Caki2 (cell line): Measurements from ENCODE around the gene MEIS2. TPM values are rescaled to one million over a fixed set of nuclear protein-coding genes. Genes with fewer than 3 reads are reported as not detected.

ENCODE experiments used
- DNase-seq: peaks from one replicate; pipeline ENCODE4 v3.0.0-alpha.2; 2015; ENCODE audit warnings: low read depth
- in situ Hi-C: cut with HindIII; loops from 2 replicates; pipeline ENCODE4 v1.10.0; 2016; ENCODE audit warnings: low sequenced_read_pairs, low pct_unique_long_range_greater_than_20kb, mixed read lengths
- total RNA-seq: library from RNA; depleted of rRNA; stranded (reverse); fragments of >200 nt; shearing (Covaris generic); gene quantifications from 2 replicates; pipeline ENCODE4 v1.2.3, GENCODE V29; 2014; ENCODE audit warnings: low replicate concordance

MEIS2 gene
- total RNA-seq, 1 experiment from 2014 or later, result 22.0 TPM

DNA sequence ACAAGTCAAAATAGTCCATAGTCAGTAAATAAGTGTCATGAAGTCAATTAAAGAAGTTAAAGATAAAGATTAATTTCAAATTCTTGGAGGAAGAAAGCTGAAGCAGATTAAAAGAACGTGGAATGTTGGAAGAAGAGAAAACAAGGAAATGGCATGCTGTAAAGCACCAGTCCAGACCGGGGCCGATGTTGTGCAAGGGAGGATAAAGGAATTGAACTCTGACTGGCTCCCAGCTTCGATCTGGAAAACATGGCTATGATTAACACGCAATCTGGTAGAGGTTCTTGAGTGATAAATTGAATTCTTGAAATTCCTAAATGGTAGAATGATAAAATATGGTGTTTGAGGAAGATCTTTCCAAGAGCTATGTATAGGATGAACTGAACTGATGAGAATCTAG is 194.4 kb downstream of the MEIS2 start:
- no peak for DNase-seq

DNA sequence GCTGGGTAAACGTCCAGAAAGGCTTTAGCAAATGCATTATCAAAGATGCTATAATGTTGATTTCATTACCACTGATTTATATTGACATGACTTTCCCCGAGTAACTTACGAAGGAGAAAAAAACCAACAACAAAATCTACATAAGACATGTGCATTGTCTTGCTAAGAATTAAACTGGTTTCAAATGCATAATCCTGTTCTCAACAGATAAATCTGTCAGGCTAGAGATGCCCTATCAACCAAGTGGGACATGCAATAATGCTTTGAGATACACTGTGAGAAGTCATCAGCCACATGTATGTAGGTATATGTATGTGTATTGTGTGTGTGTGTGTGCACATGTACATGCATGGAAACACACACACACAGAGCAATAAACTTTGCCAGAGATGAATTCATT is 195.6 kb downstream of the MEIS2 start:
- no peak for DNase-seq
- in situ Hi-C loops, result no loop called here

More for the DNA sequence above, 194.4 kb downstream of the MEIS2 start:
- in situ Hi-C loops, result no loop called here

DNA sequence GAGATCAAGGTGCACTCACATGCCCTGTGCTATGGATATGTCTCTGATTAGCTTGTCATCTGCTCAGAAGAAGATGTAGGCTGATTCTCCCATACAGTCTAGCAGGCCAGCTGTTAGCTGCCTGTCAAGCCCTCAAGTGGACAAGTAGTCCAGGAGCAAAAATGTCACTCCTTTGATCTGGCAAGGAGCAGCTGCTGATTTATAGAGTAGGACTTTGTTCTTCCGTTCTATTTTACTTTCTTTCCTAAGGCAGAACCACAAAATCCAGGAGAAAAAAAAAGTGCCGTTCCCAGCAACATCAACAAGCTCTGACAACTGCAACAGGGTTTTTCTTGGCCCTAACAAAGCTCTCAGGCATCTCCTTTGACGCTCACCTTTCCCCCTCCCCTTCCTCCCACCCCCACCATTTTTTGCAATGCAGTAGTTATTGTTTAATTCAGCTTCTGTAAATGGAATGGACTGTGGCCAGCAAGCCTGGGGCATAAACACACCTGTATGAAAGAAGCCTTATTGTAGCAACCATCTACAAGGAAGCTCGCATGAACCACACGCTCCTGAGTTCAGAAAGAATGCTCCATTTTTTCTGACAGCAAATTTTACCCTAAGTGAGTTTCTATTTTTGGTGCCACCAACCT is 196.3 kb downstream of the MEIS2 start:
- DNase-seq, result peak; percentile 44
- in situ Hi-C loops, result no loop called here

DNA sequence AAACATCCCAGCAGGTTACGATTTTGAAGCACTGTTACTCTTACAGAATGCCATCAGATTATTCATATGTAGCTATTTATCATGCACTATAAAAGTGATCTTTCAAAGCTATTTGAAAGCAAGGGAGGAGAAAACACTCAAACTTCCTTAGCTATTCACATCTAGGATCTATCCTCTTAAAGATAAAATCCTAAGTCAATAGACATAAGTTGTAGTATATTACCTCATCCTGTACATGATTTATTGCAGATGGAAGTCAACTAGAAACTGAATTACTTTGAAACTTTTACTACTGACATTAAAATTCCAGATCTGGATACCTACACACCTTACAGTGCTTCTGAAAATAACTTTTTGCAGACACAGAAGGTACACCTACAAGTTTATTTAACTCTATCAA is 197.2 kb downstream of the MEIS2 start:
- in situ Hi-C loops, result no loop called here
- DNase-seq, result no peak

DNA sequence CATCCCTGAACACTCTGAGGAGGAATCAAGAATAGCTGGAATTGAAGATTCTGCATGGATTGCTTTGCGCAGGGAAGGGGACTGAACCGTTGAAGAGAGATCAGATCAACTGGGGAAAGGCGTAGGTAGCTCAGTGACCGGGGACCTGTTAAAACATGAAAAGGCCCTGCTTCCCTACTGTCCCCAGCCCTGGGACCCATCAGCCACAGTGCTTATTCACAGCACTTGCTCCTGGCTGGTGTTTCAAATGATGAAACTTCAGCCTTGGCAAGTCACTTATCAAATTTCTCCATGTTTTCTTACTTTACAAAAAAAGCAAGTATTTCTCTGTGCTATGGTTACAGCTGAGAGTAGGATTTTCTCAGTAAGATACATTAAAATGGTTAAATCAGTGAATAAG is 199.3 kb downstream of the MEIS2 start:
- DNase-seq, result no peak

DNA sequence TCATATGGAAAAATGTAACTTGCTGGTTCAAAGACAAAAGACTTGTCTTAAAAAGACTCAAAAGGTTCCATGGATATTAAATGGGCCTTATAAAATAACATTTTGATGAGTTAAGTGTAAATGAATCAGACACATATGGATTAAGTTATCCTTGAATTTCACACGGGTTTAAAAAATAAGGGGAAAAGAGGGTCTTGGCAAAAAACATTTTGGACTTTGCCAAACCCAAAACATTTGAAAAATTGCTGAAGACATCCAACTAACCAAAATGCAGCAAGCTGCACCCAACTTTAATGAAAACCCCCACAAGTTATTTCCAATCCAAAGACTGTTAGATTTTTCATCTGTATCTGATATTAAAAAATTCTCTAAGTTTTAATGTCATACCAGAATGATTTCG is 200.7 kb downstream of the MEIS2 start:
- DNase-seq, result no peak
- in situ Hi-C loops, result no loop called here

More for the DNA sequence above, 199.3 kb downstream of the MEIS2 start:
- in situ Hi-C loops, result no loop called here

DNA sequence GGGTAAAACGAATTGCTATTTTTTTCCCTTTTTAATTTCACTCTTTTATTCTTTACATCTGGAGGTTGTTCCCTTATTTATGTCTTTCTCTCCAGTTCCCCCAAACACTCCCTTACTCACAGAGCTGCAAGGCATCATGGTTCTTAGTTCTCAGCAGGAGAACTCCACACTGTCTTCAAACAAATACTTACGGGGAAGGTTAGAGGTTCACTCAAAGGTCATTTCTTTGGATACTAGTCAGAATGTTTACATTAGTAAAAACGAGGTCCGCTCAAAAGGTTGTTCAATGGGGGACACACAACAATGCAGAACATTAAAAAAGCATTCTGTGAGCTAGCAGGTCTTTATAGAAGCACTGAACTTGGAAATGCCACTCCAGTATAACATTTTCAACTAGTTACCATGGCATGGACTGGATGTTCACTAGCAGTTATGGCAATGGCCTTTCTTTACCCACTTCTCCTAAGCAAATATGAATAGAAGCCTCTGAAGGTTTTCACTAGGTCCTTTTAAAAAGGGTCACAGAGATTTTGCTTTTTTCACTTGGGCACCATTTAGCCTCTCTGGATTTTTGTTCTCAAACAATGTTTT is 201.7 kb downstream of the MEIS2 start:
- in situ Hi-C loops, result no loop called here

DNA sequence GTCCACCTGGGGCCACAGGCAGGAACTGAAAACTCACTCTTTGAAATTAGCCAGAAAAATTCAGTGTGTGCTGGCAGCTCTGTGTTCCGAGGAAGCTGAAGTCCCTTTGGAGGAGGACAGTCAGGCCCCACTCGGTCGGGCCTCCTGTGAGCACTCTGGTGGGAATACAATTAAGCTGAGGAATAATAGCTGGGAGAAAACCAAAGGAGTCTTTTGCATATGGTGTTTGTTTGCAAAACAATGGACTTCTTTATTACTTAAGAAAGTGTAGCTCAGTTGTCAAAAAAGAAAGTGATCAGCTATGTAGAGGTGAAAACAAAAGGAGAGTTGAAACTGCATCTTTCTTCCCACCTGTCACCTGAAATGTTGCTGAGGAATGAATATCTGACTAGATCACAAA is 202.5 kb downstream of the MEIS2 start:
- DNase-seq, result no peak
- in situ Hi-C loops, result no loop called here

More for the DNA sequence above, 201.7 kb downstream of the MEIS2 start:
- DNase-seq, result no peak

DNA sequence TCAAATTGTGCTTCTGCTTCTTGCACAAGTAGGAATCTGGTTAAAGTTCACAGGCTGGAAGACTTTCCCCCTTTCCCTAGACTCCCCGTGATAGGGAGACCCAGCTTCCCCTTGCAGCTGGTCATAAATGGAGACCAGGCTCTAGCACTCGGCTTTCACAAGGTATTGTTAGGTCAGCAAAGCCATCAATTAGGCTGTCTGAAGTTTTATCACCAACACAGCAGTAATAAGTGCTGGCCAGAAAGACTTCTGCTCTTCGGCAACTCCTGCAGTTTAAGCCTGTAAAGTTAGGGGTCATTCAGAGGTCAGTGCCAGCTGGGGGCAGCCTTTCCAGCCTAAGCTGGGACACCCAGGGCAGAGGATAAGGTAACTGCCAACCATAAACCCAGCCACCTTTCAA is 203.4 kb downstream of the MEIS2 start:
- DNase-seq, result no peak
- in situ Hi-C loops, result no loop called here

DNA sequence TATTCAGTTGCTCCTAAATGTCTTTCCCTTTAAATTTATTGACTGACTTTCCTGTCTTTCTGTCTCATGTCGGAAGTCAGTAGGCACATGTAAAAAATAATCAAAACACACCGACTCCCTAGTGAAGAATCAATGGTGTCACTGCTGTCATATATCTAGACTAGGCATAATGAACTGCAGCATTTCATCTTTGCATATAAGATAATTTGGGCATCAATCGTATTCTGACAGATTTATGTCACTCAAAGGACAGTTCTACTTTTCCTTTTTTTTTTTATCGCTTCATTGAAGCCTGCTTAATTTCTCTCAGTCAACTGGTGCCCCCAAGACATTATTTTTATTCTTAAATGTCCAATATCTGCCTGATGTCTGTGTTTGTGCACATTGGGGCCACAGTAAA is 206.3 kb downstream of the MEIS2 start:
- in situ Hi-C loops, result no loop called here
- DNase-seq, result no peak

DNA sequence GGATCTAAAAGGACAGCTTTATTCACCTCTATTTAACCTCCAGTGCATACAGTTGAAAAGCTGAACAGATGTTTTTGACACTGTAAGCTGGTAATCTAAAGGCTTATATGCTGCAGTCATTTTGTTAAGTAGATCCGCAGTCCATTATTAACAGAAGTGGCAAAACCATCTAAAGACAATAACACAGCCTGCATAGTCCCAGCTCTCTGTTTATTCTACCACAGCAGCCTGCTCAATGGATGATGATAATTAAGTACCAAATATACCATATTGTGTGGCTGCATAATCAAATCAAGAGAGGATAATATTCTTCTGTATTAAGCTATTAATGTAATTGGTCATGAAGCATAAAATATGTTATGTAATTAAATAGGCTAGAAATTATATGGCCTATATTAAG is 207.1 kb downstream of the MEIS2 start:
- in situ Hi-C loops, result no loop called here
- DNase-seq, result no peak

DNA sequence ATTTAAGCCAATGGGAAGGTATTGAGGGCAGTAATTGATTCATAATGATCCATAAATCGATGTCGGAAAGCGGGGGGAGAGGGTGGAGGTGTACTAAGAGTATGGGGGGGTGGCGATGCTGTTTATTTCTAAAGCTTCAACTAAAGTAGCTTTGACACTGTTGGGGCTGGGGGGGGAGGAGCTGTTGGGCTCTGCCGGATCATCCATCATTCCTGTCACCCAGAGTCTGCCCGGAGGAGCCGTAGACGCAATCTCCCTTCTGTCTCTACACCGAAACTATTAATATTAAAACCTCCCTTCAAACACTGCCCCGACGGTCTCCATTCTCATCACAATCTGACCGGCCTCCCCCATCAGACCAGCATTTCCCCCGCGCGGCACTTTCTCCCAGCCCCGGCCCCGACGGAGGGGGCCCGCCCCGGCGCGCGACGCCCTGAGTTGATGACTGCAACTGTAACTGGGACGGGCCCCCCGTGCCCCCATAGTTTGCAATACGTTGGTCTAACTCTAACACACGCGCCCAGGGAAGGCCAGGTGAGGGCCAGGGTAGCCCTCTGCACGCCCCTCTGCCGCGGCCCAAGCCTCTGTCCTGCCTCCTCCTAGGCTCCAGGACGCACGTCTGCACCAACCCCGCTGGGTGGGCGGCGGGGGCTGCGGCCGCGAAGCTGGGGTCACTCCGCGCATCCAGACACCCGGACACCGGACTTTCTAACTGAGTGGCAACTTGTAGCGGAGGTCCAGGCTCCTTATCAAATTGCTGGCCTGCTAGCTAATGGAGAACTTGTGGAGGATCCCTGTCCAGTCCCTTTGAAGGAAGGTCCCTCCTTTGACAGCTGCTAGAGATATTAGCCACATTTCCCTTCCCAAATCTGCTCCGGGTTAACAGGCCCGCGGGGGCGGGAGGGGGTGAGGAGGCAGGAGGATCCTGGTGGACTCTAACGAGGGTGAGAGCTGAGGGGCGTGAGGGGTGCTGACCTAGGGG is 212.0 kb downstream of the MEIS2 start:
- in situ Hi-C loops, result no loop called here

DNA sequence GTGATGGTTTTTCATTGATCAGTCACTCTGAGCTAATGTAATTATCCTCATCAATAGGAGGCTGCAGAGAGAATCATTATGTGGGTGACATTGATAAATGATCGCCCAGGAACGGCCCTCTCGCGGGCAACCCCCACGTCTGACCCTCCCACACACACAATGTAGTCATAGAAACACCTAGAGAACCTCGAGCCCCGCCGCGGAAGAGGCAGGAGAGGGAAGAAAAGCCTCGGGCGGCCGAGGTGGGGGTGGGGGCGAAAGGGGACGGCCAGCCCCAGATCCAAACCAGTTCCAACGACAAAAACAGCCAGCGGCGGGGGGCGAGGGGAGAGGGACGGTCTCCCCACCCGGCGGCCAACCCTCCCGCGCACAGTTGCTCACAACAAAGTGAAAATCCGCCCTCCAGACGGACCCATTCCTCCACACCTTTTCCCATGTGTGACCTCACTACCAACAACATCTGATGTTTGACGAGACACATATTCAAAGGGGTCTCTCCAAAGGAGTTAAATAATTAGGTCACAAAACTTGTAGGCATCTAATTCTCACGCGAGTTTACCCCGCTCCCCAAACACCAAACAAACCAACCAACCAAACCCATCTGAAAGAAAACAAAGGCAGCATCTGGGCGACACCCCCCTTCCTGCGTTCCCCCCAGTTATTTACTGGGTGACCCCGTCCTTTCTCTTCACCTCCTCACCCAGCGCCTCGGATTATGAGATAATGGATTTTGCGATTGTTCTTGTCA is 213.0 kb downstream of the MEIS2 start:
- no peak for DNase-seq
- in situ Hi-C loops, result no loop called here

More for the DNA sequence above, 212.0 kb downstream of the MEIS2 start:
- DNase-seq, result no peak

DNA sequence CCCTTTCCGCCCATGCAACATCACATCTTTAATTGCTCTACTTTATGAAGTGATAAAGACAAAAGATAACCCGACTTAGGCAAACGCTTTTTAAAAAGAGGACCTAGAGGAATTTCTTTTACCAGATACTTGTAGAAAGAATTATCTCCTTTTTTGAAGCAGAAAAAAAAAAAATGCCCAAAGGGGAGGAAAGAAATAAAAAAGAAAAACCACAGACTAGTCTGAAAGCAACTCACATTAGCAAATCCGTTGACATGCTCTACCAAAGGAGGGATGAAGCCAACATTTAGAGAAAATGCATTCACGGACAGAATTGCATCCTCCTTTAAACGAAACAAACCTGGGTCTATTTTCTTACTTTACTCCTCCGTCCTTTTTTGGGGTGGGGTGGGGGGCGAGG is 213.6 kb downstream of the MEIS2 start:
- in situ Hi-C loops, result no loop called here
- no peak for DNase-seq

DNA sequence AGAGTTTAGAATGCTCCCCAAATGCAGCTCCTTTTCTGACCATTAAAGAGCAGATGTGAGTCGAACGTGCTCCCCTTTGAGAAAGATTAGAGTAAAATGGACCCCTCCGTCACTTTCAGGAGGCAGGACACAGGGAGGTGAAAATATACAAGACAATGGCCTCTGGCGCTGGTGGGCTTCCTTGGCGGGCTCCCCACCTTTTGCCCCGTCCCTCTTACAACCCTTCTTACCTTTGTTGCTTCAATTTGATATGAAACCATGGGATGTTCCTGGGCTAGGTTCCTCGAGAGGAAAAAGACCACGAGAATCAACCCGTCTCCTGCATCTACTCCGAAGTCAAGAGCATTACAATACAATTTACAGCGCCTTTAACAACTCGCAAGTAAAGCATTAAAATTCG is 214.2 kb downstream of the MEIS2 start:
- no peak for DNase-seq
- in situ Hi-C loops, result no loop called here

DNA sequence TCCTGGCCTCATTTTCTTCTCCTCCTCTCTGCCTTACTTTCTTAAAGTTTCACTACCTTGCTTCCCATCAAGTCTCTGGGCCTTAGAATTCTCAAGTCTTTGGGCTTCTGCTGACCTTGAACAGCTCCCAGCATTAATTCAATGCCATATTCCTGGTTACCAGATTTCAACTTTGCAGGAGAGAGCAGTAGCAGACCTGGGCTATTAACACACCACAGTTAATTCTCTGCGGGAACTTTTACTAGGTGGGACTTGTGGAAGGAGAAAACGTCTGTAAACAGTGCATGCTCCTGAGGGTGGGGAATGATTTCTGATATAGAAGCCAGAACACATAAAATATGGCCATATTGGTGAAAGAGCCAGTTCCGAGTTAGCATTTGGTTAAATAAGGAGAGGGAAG is 214.6 kb downstream of the MEIS2 start:
- in situ Hi-C loops, result no loop called here
- no peak for DNase-seq

DNA sequence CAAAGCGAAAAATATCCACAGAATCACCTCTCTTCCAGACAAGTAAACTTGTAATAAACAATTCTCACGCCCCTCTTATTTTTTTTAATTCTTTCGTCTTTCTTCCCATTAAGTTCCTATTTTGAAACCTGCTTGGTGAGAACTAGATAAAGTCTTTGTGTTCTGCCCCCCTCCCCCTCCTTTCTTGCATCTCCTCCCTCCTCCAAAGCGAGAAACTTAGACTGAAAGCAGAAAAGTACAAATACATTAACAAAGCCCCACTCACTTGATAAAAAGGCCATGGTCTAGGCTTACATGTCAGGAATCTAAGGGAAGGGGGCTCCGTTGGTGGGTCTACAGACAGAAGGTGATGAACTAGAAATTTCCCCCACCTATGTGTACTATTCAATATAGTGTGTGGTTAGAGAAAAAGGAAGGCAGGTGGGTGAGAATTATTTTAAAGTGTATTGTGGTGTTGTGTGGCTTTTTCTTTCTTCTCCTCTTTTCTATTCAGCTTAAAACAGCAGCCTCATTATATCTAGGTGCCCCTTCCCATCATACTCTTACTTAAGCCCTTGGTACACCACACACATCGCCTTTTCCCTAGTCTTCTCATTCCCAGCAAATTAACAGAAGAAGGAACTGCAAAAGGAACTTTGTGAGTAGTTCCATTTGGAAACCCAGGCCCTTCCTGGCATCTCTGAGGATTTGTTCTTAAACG is 215.3 kb downstream of the MEIS2 start:
- in situ Hi-C loops, result no loop called here
- DNase-seq, result no peak

DNA sequence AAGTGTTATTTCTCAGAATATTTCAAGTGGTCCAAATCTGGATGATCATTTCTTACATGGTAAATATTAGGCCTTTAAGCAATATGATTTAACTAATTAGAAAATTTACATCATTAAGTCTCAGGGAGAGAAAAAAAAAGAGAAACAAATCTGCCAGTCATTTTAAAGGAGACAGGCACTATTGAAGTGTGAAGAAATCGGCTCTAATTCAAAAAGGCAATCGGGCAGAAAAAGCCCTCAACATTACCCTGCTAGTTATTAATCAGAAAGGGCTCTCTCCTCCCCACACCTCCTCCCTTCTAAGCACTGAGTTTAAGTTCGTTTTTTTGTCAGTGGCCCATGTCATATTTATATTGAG is 215.9 kb downstream of the MEIS2 start:
- DNase-seq, result no peak
- in situ Hi-C loops, result no loop called here
